ENCODE data around the gene CNGB1. TPM values are rescaled to one million over a fixed set of nuclear protein-coding genes. Genes with fewer than 3 reads are reported as not detected.

CNGB1 gene
- polyA plus RNA-seq, 1 donor from 2014 or later, result 20.7 TPM

GRCh38 chr16:57991551-57992059, 20.7 kb upstream of the CNGB1 start:
- no peak overlapping the region for H3K9ac ChIP-seq (ENCODE audit: low read length)
- H3F3A ChIP-seq (ENCODE audit: insufficient read depth, low read length, poor library complexity, severe bottlenecking), result no peaks in the 10 kb centered on the region
- H3K27ac ChIP-seq (ENCODE audit: low read length), result no peak overlapping the region
- H3K9me2 ChIP-seq (ENCODE audit: insufficient read depth, low read length), result no peaks in the 10 kb centered on the region
- no peaks in the 10 kb centered on the region for H3K36me3 ChIP-seq (ENCODE audit: insufficient read depth, low read length)
- no peaks in the 10 kb centered on the region for H3K79me2 ChIP-seq (replicated peaks; ENCODE audit: insufficient read depth, low read length)
- H3K27me3 ChIP-seq (ENCODE audit: insufficient read depth, low read depth, low read length), result peaks cover 7% of the 10 kb centered on the region
- TF ChIP-seq EZH2 (IDR thresholded peaks at IDR 0.05; ENCODE audit: borderline replicate concordance, insufficient read depth, low read length, poor library complexity, severe bottlenecking), result no peak
- TF ChIP-seq SMC3 (conservative IDR thresholded peaks at IDR 0.05; ENCODE audit: poor library complexity), result no peak
- TF ChIP-seq MXI1 (conservative IDR thresholded peaks at IDR 0.05; ENCODE audit: poor library complexity, severe bottlenecking), result no peak
- no peak for TF ChIP-seq REST (IDR thresholded peaks at IDR 0.05; ENCODE audit: borderline replicate concordance)
- TF ChIP-seq RAD21 (conservative IDR thresholded peaks at IDR 0.05), result no peak
- no peak for TF ChIP-seq CTCF (IDR thresholded peaks at IDR 0.05; ENCODE audit: poor library complexity, severe bottlenecking)
- no peak for TF ChIP-seq POLR2AphosphoS5 (IDR thresholded peaks at IDR 0.05)
- TF ChIP-seq EP300 (conservative IDR thresholded peaks at IDR 0.05; ENCODE audit: poor library complexity, severe bottlenecking), result no peak
- TF ChIP-seq TAF1 (IDR thresholded peaks at IDR 0.05; ENCODE audit: low read depth), result no peak
- no peaks in the 10 kb centered on the region for H4K20me1 ChIP-seq (ENCODE audit: insufficient read depth)
- no peaks in the 10 kb centered on the region for H3K9me3 ChIP-seq (ENCODE audit: low read length)
- no peak overlapping the region for H3K4me2 ChIP-seq (ENCODE audit: low read length)
- H3K4me3 ChIP-seq (ENCODE audit: low read length), result no peak overlapping the region
- H2AFZ ChIP-seq (ENCODE audit: low read depth, low read length), result no peak overlapping the region

- Histone ChIP-seq H3K9ac (ENCODE audit: low read length) (no peak overlapping the region), H2AFZ (ENCODE audit: low read depth, low read length) (no peak overlapping the region), H3K9me2 (ENCODE audit: insufficient read depth, low read length) (no peaks in the 10 kb centered on the region), H3K79me2 (replicated peaks; ENCODE audit: insufficient read depth, low read length) (no peaks in the 10 kb centered on the region), H3K9me3 (ENCODE audit: low read length) (no peaks in the 10 kb centered on the region), H3K36me3 (ENCODE audit: insufficient read depth, low read length) (no peaks in the 10 kb centered on the region), H4K20me1 (ENCODE audit: insufficient read depth) (no peaks in the 10 kb centered on the region), H3F3A (ENCODE audit: insufficient read depth, low read length, poor library complexity, severe bottlenecking) (no peaks in the 10 kb centered on the region), H3K4me2 (ENCODE audit: low read length) (no peak overlapping the region), H3K4me3 (ENCODE audit: low read length) (no peak overlapping the region), H3K27ac (ENCODE audit: low read length) (no peak overlapping the region), H3K27me3 (ENCODE audit: insufficient read depth, low read depth, low read length) (peaks cover 30% of the 10 kb centered on the region)
- no peak for TF ChIP-seq REST (IDR thresholded peaks at IDR 0.05; ENCODE audit: borderline replicate concordance)
- TF ChIP-seq EP300 (conservative IDR thresholded peaks at IDR 0.05; ENCODE audit: poor library complexity, severe bottlenecking), result no peak
- TF ChIP-seq MXI1 (conservative IDR thresholded peaks at IDR 0.05; ENCODE audit: poor library complexity, severe bottlenecking), result no peak
- no peak for TF ChIP-seq EZH2 (IDR thresholded peaks at IDR 0.05; ENCODE audit: borderline replicate concordance, insufficient read depth, low read length, poor library complexity, severe bottlenecking)
- no peak for TF ChIP-seq TAF1 (IDR thresholded peaks at IDR 0.05; ENCODE audit: low read depth)
- TF ChIP-seq CTCF (IDR thresholded peaks at IDR 0.05; ENCODE audit: poor library complexity, severe bottlenecking), result no peak
- TF ChIP-seq POLR2AphosphoS5 (IDR thresholded peaks at IDR 0.05), result no peak
- no peak for TF ChIP-seq SMC3 (conservative IDR thresholded peaks at IDR 0.05; ENCODE audit: poor library complexity)
- TF ChIP-seq RAD21 (conservative IDR thresholded peaks at IDR 0.05), result no peak
Observed at GRCh38 chr16:57988929-57989328, 18.0 kb upstream of the CNGB1 start.

Data from neural cell (in vitro differentiated cells).